HS-5 (cell line): ENCODE results near the gene PLVAP.

Source experiments
- DNase-seq: peaks from one replicate; pipeline ENCODE4 v3.0.0-alpha.2; 2012; ENCODE audit warnings: low read depth

Gene PLVAP

GRCh38 chr19:17321655-17322489 is 55.3 kb downstream of the PLVAP start:
- no peak for DNase-seq

- DNase-seq = no peak
These were observed 56.7 kb downstream of the PLVAP start for GRCh38 chr19:17320435-17320834.

- no peak for DNase-seq
These were observed 57.5 kb downstream of the PLVAP start for GRCh38 chr19:17319473-17320238.

GRCh38 chr19:17318966-17319365 is 58.2 kb downstream of the PLVAP start:
- no peak for DNase-seq

- DNase-seq = no peak
These were observed 63.0 kb downstream of the PLVAP start for GRCh38 chr19:17314007-17314593.

- no peak for DNase-seq
These were observed 64.7 kb downstream of the PLVAP start for GRCh38 chr19:17312189-17313113.

GRCh38 chr19:17311455-17312188 is 65.5 kb downstream of the PLVAP start:
- DNase-seq = no peak

- DNase-seq = no peak
These were observed 67.1 kb downstream of the PLVAP start for GRCh38 chr19:17309965-17310461.

GRCh38 chr19:17309198-17309964 is 67.8 kb downstream of the PLVAP start, which contains the start of gene DDA1:
TSS of gene DDA1 (plus strand) at chr19:17309563. CDS start at chr19:17309655, 92 bp downstream.
- DNase-seq = peak; percentile 96

GRCh38 chr19:17307876-17308377 is 69.2 kb downstream of the PLVAP start:
- DNase-seq = no peak

- DNase-seq = no peak
These were observed 70.8 kb downstream of the PLVAP start for GRCh38 chr19:17306285-17306714.

GRCh38 chr19:17305517-17306284 is 71.4 kb downstream of the PLVAP start, which contains the start of gene MRPL34:
TSS of gene MRPL34 (plus strand) at chr19:17305872. CDS start at chr19:17305893, 21 bp downstream.
- DNase-seq = peak; percentile 92

GRCh38 chr19:17305216-17305516 is 72.0 kb downstream of the PLVAP start:
- DNase-seq = no peak

GRCh38 chr19:17304386-17305215 is 72.5 kb downstream of the PLVAP start:
- no peak for DNase-seq

GRCh38 chr19:17303940-17304267 is 73.2 kb downstream of the PLVAP start:
- DNase-seq = no peak

- peak; percentile 59 for DNase-seq
These were observed 73.8 kb downstream of the PLVAP start, which contains the start of gene ABHD8 for GRCh38 chr19:17303167-17303939. TSS of gene ABHD8 (minus strand) at chr19:17303425. CDS start at chr19:17301616, 1,809 bp downstream.
